Pancreas (tissue), 10 donors: ENCODE data around the gene GAS7. TPM values are rescaled to one million over a fixed set of nuclear protein-coding genes. Genes with fewer than 3 reads are reported as not detected.
"Not testable (repeated sequence)": the region's sequence is repeated elsewhere in the genome, so short reads cannot be mapped to it uniquely, and the experiment has no call there.

ENCODE experiments used
- ATAC-seq, 4 donors: fragments of 200-7000 bp; cut with Tn5 transposase; one replicate each; pipeline versions ENCODE4 v1.8.0 to v1.9.1; 2020; ENCODE audit warnings: mild to moderate bottlenecking in 4 of 4, moderate library complexity in 4 of 4
- DNase-seq, 6 donors: peaks; one replicate each; pipeline ENCODE4 v3.0.0-alpha.2; 2020
- FAIRE-seq: peaks from 2 replicates; lab custom pipeline; 2012; peaks lifted over from hg19 to GRCh38; lab: Jason Lieb, UNC
- H3K27ac ChIP-seq, 4 donors: fragments of 200-600 bp; sonication (generic); 1 replicate in 3 of 4; 2 replicates in 1 of 4; pipeline versions ENCODE4 v1.5.0 to v1.8.0; 2020
- H3K27me3 ChIP-seq, 4 donors: fragments of 200-600 bp; one replicate each; pipeline ENCODE4 v1.8.0; 2021
- H3K36me3 ChIP-seq, 3 donors: fragments of 200-600 bp; sonication (generic) in 1 of 3; one replicate each; pipeline versions ENCODE4 v1.5.0 to v1.8.0; 2020 to 2021
- H3K4me1 ChIP-seq, 3 donors: fragments of 200-600 bp; one replicate each; pipeline ENCODE4 v1.8.0; 2021
- H3K4me3 ChIP-seq, 4 donors: fragments of 200-600 bp; sonication (generic) in 2 of 4; one replicate each; pipeline versions ENCODE4 v1.5.0 to v1.8.0; 2020 to 2021
- H3K9me3 ChIP-seq, 4 donors: fragments of 200-600 bp; one replicate each; pipeline ENCODE4 v1.8.0; 2021
- CTCF ChIP-seq, 4 donors: fragments of 200-600 bp; sonication (generic) in 3 of 4; IDR thresholded peaks; one replicate each; pipeline versions ENCODE4 v1.5.0 to v1.8.0; 2021; ENCODE audit warnings: antibody characterized with exemption in 4 of 4
- WGBS, 2 donors: extraction: QIAGEN DNeasy Blood & Tissue Kit; methylation state at CpG; one replicate each; pipeline ENCODE4 v1.1.7; 2013; 5-methylcytosine and 5-hydroxymethylcytosine counted together
- intact Hi-C, 3 donors: fragments of 100-400 bp; cut with DNase I; formaldehyde crosslinking; loops; one replicate each; pipeline versions ENCODE4 v1.11.1 to v1.14.2; 2022
- polyA plus RNA-seq, 2 donors: library from polyadenylated mRNA; stranded (reverse); fragments of 200-250 nt; gene quantifications; one replicate each; pipeline ENCODE4 v1.2.3, GENCODE V29; 2013
- total RNA-seq, 6 donors: library from RNA; stranded (reverse); fragmentation: NEBNext Ultra II Directional in 4 of 6; extraction: Animal tissue kit (Norgen Biotek cat#: 25700) in 4 of 6; gene quantifications; one replicate each; pipeline versions ENCODE4 v1.2.1 to v1.2.4, GENCODE V29; 2021 to 2023
- donor health status: healthy with polysubstance abuse.
- donor health status: DM: no; HTN: no; CAD: no; lungs with moderate emphysema.
- donor health status: DM: no; HTN: no; CAD: no.
- donor health status: control.
- donor health status: control.
- donor health status: Bipolar disorder and iron deficiency.
- donor health status: DM: yes; HTN: yes; CAD: no.
- donor health status: DM: no; HTN: no; CAD: no.
- donor health status: DM: no; HTN: no; CAD: no.
- donor health status: DM: yes; HTN: yes; CAD: no.

Gene GAS7
- total and polyA plus RNA-seq, 8 donors: 1.9 to 22.9 (median 3.7) TPM

DNA sequence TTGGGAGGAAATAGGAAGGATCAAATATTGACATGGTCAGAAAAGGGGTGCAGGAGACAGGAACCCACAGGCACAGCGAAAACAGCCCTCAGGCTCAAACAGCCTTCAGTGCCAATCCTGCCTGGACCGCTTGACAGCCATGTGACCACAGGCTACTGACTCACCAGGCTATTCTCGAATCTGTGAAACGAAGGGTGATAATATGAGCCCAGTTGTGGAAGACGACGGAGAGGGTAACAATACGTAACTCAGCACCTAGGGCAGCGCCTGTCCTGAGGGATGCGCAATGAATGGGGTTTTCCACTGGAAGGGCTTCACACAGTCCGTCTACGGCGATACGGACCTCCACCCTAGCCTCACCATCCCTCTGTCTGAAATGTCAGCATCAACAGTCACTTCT lies 176.0 kb downstream of the GAS7 start:
- ATAC-seq (peak in 1 of 4 donors; percentile 16), DNase-seq (no peak), FAIRE-seq (no peak)
- H3K4me3 ChIP-seq: no peak overlapping the region
- H3K9me3 ChIP-seq: no peaks in the 10 kb centered on the region
- TF ChIP-seq CTCF (IDR thresholded peaks at IDR 0.05): no peak
- no peaks in the 10 kb centered on the region for H3K27me3 ChIP-seq
- no peaks in the 10 kb centered on the region for H3K4me1 ChIP-seq
- no peak overlapping the region for H3K27ac ChIP-seq
- 75 to 82% methylated on average over 13 of the region's 13 CpGs for WGBS, 2 donors
- intact Hi-C loops: no loop called here
- H3K36me3 ChIP-seq: no peaks in the 10 kb centered on the region

DNA sequence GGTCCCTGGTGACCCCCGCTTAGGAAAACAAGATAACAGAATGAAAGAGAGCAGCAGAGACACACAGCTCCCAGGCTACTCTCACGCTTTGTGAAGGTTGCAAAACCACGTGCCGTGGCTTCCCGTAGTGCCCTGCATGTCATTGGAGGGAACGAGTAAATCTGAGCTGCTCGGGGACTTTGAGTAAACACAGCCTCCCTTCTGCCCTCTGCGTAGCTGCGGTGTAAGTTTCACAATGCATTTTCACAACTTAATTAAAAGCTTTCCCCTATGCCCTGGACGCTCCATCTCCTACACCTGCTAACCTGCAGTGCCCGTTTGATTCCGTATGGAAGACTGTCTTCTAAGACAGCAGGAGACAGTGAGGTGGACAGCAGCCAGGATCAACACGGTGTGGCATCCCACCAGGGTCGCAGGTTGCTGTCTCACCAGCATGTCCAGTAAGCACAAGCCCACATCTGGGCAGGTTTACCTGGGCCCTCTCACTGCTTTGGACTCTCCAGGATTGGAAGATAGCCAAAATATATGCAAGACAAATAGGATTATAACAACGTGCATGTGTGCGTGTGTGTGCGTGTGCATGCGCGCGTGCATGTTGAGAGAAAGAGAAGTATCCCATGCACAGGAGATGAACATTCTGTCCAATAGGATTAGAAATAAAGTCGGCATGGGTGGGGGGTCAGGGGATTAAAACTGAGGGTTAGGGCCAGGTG lies 177.0 kb downstream of the GAS7 start:
- Histone ChIP-seq H3K4me3 (no peak overlapping the region), H3K27me3 (no peaks in the 10 kb centered on the region), H3K4me1 (no peaks in the 10 kb centered on the region), H3K36me3 (no peaks in the 10 kb centered on the region), H3K27ac (no peak overlapping the region), H3K9me3 (no peaks in the 10 kb centered on the region)
- intact Hi-C loops: no loop called here
- no peak for TF ChIP-seq CTCF (IDR thresholded peaks at IDR 0.05)
- WGBS, 2 donors: 26 to 31% methylated on average over 21 of the region's 21 CpGs
- ATAC-seq (peak in 3 of 4 donors; percentile 57 to 76 (median 64)), DNase-seq (peak in 1 of 6 donors; percentile 44), FAIRE-seq (no peak)

DNA sequence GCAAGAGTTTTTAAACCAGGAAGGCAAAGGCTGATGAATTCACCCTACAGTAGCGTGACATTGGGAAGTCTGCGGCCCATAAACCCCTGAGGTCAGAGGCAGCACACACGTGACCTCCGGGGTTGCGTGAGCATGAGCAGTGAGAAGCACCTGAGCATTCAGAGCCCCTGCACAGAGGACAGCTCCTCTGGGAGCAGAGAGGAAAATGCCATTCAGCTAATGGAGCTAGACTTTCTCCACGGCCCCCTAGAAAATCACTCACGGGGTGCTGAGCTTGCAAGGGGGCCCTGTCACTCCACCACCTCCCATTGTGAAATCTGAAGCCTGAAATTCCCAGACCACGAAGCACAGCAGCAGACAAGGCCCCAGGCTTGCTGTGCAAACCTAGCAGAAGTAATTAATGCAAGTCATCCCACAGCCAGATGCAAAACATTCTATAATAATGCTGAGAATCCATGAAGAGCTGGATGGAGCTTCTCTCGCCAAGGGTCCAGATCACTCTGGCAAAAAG lies 178.4 kb downstream of the GAS7 start:
- no peaks in the 10 kb centered on the region for H3K27me3 ChIP-seq
- no peak overlapping the region for H3K27ac ChIP-seq
- no peak for DNase-seq
- FAIRE-seq: no peak
- H3K36me3 ChIP-seq: no peaks in the 10 kb centered on the region
- H3K9me3 ChIP-seq: no peaks in the 10 kb centered on the region
- no peak for ATAC-seq
- WGBS, 2 donors: 49 to 63% methylated on average over 9 of the region's 9 CpGs
- no peaks in the 10 kb centered on the region for H3K4me1 ChIP-seq
- no peak for TF ChIP-seq CTCF (IDR thresholded peaks at IDR 0.05)
- intact Hi-C loops: no loop called here
- no peak overlapping the region for H3K4me3 ChIP-seq

DNA sequence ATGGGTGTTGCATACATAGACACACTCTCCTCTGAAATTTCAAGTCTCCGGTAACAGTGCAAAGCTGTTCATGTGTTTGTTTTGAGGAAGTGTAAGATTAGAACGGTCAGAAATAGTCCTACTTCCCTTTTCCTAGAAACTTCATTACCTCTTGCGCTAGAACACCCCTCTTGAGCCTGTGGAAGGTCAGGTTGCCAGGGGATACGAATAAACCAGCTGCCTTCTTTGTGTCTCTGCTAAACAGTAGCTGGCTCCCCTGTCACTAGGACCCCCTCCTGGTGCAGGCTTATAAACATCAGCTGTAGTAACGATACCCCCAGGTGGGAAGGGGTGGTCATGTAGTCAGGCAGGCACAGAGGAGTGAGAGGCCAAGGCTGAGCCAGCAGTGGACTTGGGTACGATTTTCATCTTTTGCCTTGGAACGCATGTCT lies 179.9 kb downstream of the GAS7 start:
- intact Hi-C loops: no loop called here
- Histone ChIP-seq H3K9me3 (no peaks in the 10 kb centered on the region), H3K27me3 (no peaks in the 10 kb centered on the region), H3K36me3 (no peaks in the 10 kb centered on the region), H3K4me1 (no peaks in the 10 kb centered on the region), H3K4me3 (no peak overlapping the region), H3K27ac (no peak overlapping the region)
- ATAC-seq: peak in 2 of 4 donors; percentile 53 to 66
- DNase-seq: no peak
- 54 to 56% methylated on average over 7 of the region's 7 CpGs for WGBS, 2 donors
- TF ChIP-seq CTCF (IDR thresholded peaks at IDR 0.05): no peak
- no peak for FAIRE-seq

- FAIRE-seq, H3K4me1 ChIP-seq, H3K36me3 ChIP-seq, intact Hi-C loops, H3K4me3 ChIP-seq, DNase-seq, H3K27ac ChIP-seq, H3K9me3 ChIP-seq, H3K27me3 ChIP-seq: not testable (repeated sequence)
- peak in 1 of 4 donors; percentile 13 for ATAC-seq
- 77 to 87% methylated on average over 14 of the region's 14 CpGs for WGBS, 2 donors
These were observed 181.3 kb downstream of the GAS7 start for GRCh38 chr17:10016958-10017570.
